ENCODE results near the gene TGFBR3. TPM values are rescaled to one million over a fixed set of nuclear protein-coding genes. Genes with fewer than 3 reads are reported as not detected.

TGFBR3 gene
- total and polyA plus RNA-seq, 2 of the 13 experiments (the other 11 are each of a cell fraction or from before 2014, with no cell fraction given) = 76.5 to 195 TPM

DNA sequence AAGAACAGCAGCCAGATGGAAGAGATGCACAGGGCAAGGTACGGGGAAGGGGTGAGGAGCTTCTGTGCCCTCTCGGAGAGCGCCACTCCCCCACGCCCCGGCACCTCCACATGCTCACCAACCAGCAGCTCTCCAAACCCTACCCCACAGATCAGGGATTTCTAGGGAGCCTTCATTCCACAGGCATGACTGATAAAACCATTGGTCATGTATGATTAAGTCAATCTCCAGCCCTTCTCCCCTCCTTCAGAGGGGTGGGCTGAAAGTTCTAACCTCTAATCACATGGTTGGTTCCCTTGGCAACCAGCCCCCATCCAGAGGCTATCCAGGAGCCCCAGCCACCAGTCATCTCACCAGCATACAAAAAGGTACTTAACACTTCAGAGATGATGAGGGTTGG is 144.7 kb downstream of the TGFBR3 start (continued):
- TF ChIP-seq ZNF142 (CRISPR knock-in tag; IDR thresholded peaks at IDR 0.05) (no peak), JUNB (CRISPR knock-in tag; IDR thresholded peaks at IDR 0.05; ENCODE audit: borderline replicate concordance) (no peak), PCBP2 (optimal IDR thresholded peaks at IDR 0.05; ENCODE audit: low read depth, low read length, poor library complexity, severe bottlenecking) (no peak)
- TF ChIP-seq, protein P1, sequence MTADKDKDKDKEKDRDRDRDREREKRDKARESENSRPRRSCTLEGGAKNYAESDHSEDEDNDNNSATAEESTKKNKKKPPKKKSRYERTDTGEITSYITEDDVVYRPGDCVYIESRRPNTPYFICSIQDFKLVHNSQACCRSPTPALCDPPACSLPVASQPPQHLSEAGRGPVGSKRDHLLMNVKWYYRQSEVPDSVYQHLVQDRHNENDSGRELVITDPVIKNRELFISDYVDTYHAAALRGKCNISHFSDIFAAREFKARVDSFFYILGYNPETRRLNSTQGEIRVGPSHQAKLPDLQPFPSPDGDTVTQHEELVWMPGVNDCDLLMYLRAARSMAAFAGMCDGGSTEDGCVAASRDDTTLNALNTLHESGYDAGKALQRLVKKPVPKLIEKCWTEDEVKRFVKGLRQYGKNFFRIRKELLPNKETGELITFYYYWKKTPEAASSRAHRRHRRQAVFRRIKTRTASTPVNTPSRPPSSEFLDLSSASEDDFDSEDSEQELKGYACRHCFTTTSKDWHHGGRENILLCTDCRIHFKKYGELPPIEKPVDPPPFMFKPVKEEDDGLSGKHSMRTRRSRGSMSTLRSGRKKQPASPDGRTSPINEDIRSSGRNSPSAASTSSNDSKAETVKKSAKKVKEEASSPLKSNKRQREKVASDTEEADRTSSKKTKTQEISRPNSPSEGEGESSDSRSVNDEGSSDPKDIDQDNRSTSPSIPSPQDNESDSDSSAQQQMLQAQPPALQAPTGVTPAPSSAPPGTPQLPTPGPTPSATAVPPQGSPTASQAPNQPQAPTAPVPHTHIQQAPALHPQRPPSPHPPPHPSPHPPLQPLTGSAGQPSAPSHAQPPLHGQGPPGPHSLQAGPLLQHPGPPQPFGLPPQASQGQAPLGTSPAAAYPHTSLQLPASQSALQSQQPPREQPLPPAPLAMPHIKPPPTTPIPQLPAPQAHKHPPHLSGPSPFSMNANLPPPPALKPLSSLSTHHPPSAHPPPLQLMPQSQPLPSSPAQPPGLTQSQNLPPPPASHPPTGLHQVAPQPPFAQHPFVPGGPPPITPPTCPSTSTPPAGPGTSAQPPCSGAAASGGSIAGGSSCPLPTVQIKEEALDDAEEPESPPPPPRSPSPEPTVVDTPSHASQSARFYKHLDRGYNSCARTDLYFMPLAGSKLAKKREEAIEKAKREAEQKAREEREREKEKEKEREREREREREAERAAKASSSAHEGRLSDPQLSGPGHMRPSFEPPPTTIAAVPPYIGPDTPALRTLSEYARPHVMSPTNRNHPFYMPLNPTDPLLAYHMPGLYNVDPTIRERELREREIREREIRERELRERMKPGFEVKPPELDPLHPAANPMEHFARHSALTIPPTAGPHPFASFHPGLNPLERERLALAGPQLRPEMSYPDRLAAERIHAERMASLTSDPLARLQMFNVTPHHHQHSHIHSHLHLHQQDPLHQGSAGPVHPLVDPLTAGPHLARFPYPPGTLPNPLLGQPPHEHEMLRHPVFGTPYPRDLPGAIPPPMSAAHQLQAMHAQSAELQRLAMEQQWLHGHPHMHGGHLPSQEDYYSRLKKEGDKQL (CRISPR knock-in tag; IDR thresholded peaks at IDR 0.05; ENCODE audit: low read depth) = no peak
